ENCODE results near the gene ZYX. TPM values are rescaled to one million over a fixed set of nuclear protein-coding genes. Genes with fewer than 3 reads are reported as not detected.

The ZYX gene
- polyA plus RNA-seq, 1 donor from 2014 or later, result 10.0 TPM

DNA sequence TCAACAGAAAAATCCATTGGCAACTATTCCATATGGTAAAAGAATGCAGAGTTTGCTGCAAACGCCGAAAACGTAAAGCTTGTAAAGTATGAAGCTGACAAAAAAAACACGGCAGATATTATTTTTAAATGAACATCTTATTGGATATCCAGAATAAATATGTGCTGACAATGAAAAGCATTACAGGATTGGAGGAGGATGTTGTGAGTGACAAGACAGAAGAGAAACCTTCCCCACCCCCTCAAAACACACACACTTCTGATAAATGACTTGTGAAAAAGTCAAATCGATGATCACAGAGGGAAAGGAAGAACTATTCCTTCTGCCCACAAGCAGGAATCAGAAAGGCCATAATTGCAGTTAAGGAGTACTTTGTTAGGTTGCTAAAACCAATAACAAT lies 33.2 kb upstream of the ZYX start:
- Histone ChIP-seq H3K27me3 (ENCODE audit: insufficient read depth, low read depth, low read length) (peaks cover 6% of the 10 kb centered on the region), H3K9me2 (ENCODE audit: insufficient read depth, low read length) (no peaks in the 10 kb centered on the region), H3K9me3 (ENCODE audit: low read length) (no peaks in the 10 kb centered on the region), H2AFZ (ENCODE audit: low read depth, low read length) (no peak overlapping the region), H3K9ac (ENCODE audit: low read length) (no peak overlapping the region), H3K79me2 (replicated peaks; ENCODE audit: insufficient read depth, low read length) (no peaks in the 10 kb centered on the region), H4K20me1 (ENCODE audit: insufficient read depth) (no peaks in the 10 kb centered on the region), H3F3A (ENCODE audit: insufficient read depth, low read length, poor library complexity, severe bottlenecking) (no peaks in the 10 kb centered on the region), H3K36me3 (ENCODE audit: insufficient read depth, low read length) (no peaks in the 10 kb centered on the region), H3K27ac (ENCODE audit: low read length) (no peak overlapping the region), H3K4me2 (ENCODE audit: low read length) (no peak overlapping the region), H3K4me3 (ENCODE audit: low read length) (no peak overlapping the region)
- TF ChIP-seq EP300 (conservative IDR thresholded peaks at IDR 0.05; ENCODE audit: poor library complexity, severe bottlenecking) (no peak), TAF1 (IDR thresholded peaks at IDR 0.05; ENCODE audit: low read depth) (no peak), EZH2 (IDR thresholded peaks at IDR 0.05; ENCODE audit: borderline replicate concordance, insufficient read depth, low read length, poor library complexity, severe bottlenecking) (no peak), REST (IDR thresholded peaks at IDR 0.05; ENCODE audit: borderline replicate concordance) (no peak)

DNA sequence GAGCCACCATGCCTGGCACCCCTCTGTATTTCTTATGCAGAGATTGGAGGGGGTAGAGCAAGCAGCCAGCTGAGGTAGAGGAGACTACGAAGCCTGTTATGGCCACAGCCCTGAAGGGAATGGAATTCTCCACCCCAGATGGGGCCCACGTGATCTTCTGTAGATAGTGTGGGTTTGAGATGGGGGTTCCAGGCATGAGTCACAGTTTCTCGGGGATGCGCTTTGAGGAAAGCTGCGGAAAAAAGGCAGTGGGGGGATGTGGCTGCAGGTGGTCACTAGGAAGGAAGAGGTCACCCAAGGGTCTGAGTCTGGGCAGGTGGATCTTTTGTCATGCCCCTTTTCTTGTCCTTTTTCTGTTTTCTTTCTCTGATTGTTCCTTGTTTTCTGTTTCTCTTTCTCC lies 30.1 kb upstream of the ZYX start:
- Histone ChIP-seq H3K79me2 (replicated peaks; ENCODE audit: insufficient read depth, low read length) (no peaks in the 10 kb centered on the region), H3K36me3 (ENCODE audit: insufficient read depth, low read length) (no peaks in the 10 kb centered on the region), H3F3A (ENCODE audit: insufficient read depth, low read length, poor library complexity, severe bottlenecking) (no peaks in the 10 kb centered on the region), H3K27ac (ENCODE audit: low read length) (no peak overlapping the region), H3K4me2 (ENCODE audit: low read length) (no peak overlapping the region), H3K4me3 (ENCODE audit: low read length) (no peak overlapping the region), H3K9me3 (ENCODE audit: low read length) (no peaks in the 10 kb centered on the region), H3K9ac (ENCODE audit: low read length) (no peak overlapping the region), H2AFZ (ENCODE audit: low read depth, low read length) (no peak overlapping the region), H3K9me2 (ENCODE audit: insufficient read depth, low read length) (no peaks in the 10 kb centered on the region), H3K27me3 (ENCODE audit: insufficient read depth, low read depth, low read length) (no peaks in the 10 kb centered on the region), H4K20me1 (ENCODE audit: insufficient read depth) (no peaks in the 10 kb centered on the region)
- TF ChIP-seq EP300 (conservative IDR thresholded peaks at IDR 0.05; ENCODE audit: poor library complexity, severe bottlenecking) (no peak), CTCF (IDR thresholded peaks at IDR 0.05; ENCODE audit: poor library complexity, severe bottlenecking) (no peak), RAD21 (conservative IDR thresholded peaks at IDR 0.05) (no peak), SMC3 (conservative IDR thresholded peaks at IDR 0.05; ENCODE audit: poor library complexity) (no peak), EZH2 (IDR thresholded peaks at IDR 0.05; ENCODE audit: borderline replicate concordance, insufficient read depth, low read length, poor library complexity, severe bottlenecking) (no peak), MXI1 (conservative IDR thresholded peaks at IDR 0.05; ENCODE audit: poor library complexity, severe bottlenecking) (no peak), REST (IDR thresholded peaks at IDR 0.05; ENCODE audit: borderline replicate concordance) (no peak), TAF1 (IDR thresholded peaks at IDR 0.05; ENCODE audit: low read depth) (no peak), POLR2AphosphoS5 (IDR thresholded peaks at IDR 0.05) (no peak)
